Right atrium auricular region (tissue), 2 donors: Measurements from ENCODE around the gene ZNF576. TPM values are rescaled to one million over a fixed set of nuclear protein-coding genes. Genes with fewer than 3 reads are reported as not detected.
A peak's percentile ranks its signal among the peaks of the same experiment; 100 is the strongest.

ENCODE experiments used
- DNase-seq: peaks from one replicate; pipeline ENCODE4 v3.0.0-alpha.2; 2019; ENCODE audit warnings: low spot score
- H3K27ac ChIP-seq, 2 donors: fragments of 200-600 bp; sonication (generic); 1 replicate in 1 of 2; 2 replicates in 1 of 2; pipeline ENCODE4 v1.5.1; 2016 to 2019
- H3K27me3 ChIP-seq, 2 donors: fragments of 200-600 bp; sonication (generic); one replicate each; pipeline versions ENCODE4 v1.5.1 to v1.6.0; 2017 to 2019
- H3K36me3 ChIP-seq: fragments of 200-600 bp; sonication (generic); one replicate; pipeline ENCODE4 v1.5.1; 2016
- H3K4me1 ChIP-seq, 2 donors: fragments of 200-600 bp; sonication (generic); one replicate each; pipeline versions ENCODE4 v1.5.1 to v1.6.0; 2017 to 2019
- H3K4me3 ChIP-seq, 2 donors: fragments of 200-600 bp; sonication (generic); 1 replicate in 1 of 2; 2 replicates in 1 of 2; pipeline ENCODE4 v1.5.1; 2017 to 2019; ENCODE audit warnings: mild to moderate bottlenecking in 1 of 2, moderate library complexity in 1 of 2
- H3K9me3 ChIP-seq, 2 donors: fragments of 200-600 bp; sonication (generic); one replicate each; pipeline ENCODE4 v1.5.1; 2019
- total RNA-seq, 2 donors: library from RNA; depleted of rRNA; stranded (reverse); fragments of >200 nt; gene quantifications; one replicate each; pipeline ENCODE4 v1.1.0, GENCODE V29; 2016
- TF ChIP-seq, protein P1 (sequence below), 2 donors: fragments of 200-600 bp; sonication (generic); IDR thresholded peaks; one replicate each; pipeline ENCODE4 v1.5.1; 2019; ENCODE audit warnings: antibody characterized with exemption in 2 of 2

Gene ZNF576
- total RNA-seq, 2 donors from 2014 or later, result 8.9 to 16.4 TPM

DNA sequence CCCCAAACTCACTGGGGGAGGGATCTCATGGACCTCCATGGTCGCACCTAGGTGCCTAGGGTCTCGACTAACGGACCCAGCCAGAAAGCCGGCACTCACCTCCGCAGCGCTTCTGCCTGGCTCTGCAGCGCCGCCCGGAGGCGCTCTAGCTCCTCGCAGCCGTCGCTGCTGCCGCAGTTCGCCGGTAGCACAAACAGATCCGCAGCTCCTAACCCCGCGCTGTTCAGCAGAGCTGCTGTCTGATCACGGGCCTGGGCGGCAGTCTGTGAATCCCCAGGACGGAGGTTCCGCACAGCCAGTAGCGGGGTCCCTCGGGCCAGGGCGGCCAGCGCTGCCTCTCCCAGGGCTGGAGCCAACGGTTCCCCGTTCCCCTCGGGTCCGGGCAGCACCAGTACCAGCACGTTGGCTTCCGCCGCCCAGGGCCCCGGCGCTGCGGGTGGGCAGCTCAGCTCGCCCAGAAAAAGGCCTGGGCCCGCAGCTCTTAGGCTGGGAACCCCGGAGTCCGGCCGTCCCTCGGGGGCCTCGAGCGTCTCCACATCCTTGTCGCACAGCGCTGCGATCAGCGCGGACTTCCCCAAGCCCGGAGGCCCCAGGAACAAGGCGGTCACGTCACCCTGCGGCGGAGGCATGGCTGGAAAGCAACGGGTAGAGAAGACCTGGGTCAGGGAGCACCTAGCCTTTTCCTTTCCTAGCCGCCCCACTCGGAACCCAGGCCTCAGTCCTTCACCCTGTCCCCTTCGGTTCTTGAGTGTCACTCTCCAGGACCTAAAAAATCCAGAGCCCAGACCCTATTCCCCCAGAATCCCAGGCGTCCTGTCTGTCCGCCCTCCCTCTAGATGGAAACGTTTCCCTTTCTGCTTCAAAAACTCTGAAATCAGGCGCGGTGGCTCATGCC lies 1.4 kb upstream of the ZNF576 start:
- Histone ChIP-seq H3K27ac (peak overlapping the region; percentile 96), H3K4me1 (peaks cover 0 to 41% of the 10 kb centered on the region in 2 donors), H3K36me3 (peaks cover 40% of the 10 kb centered on the region), H3K9me3 (no peaks in the 10 kb centered on the region), H3K4me3 (peak overlapping the region; percentile 67 to 69), H3K27me3 (no peaks in the 10 kb centered on the region)
- DNase-seq, result peak; percentile 71
- TF ChIP-seq, protein P1, sequence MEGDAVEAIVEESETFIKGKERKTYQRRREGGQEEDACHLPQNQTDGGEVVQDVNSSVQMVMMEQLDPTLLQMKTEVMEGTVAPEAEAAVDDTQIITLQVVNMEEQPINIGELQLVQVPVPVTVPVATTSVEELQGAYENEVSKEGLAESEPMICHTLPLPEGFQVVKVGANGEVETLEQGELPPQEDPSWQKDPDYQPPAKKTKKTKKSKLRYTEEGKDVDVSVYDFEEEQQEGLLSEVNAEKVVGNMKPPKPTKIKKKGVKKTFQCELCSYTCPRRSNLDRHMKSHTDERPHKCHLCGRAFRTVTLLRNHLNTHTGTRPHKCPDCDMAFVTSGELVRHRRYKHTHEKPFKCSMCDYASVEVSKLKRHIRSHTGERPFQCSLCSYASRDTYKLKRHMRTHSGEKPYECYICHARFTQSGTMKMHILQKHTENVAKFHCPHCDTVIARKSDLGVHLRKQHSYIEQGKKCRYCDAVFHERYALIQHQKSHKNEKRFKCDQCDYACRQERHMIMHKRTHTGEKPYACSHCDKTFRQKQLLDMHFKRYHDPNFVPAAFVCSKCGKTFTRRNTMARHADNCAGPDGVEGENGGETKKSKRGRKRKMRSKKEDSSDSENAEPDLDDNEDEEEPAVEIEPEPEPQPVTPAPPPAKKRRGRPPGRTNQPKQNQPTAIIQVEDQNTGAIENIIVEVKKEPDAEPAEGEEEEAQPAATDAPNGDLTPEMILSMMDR (IDR thresholded peaks at IDR 0.05), result peak in 1 of 2 donors; percentile 69

DNA sequence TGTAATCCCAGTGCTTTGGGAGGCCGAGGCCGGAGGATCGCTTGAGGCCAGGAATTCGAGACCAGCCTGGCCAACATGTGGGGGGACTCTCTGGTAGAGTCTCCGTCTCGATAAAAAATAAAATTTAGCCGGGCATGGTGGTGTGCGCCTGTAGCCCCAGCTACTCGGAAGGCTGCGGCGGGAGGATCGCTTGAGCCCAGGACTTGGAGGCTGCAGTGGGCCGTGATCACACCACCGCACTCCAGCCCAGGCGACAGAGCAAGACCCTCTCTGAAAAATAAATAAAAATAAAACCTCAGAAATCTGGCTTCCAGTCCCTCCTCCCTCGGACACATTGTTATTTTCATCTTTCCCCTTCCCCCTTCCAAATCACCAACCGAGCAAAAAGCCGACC lies 793 bp upstream of the ZNF576 start:
- Histone ChIP-seq H3K4me1 (peaks cover 0 to 41% of the 10 kb centered on the region in 2 donors), H3K27ac (peak overlapping the region; percentile 96), H3K36me3 (peaks cover 40% of the 10 kb centered on the region), H3K27me3 (no peaks in the 10 kb centered on the region), H3K9me3 (no peaks in the 10 kb centered on the region), H3K4me3 (peak overlapping the region; percentile 67 to 69)
- TF ChIP-seq, protein P1 (IDR thresholded peaks at IDR 0.05), result no peak
- DNase-seq, result no peak

- Histone ChIP-seq H3K9me3 (no peaks in the 10 kb centered on the region), H3K27me3 (no peaks in the 10 kb centered on the region), H3K36me3 (peaks cover 30% of the 10 kb centered on the region), H3K4me3 (peak overlapping the region; percentile 52 to 67), H3K27ac (peak overlapping the region; percentile 96), H3K4me1 (peaks cover 0 to 44% of the 10 kb centered on the region in 2 donors)
- no peak for DNase-seq
- TF ChIP-seq, protein P1 (IDR thresholded peaks at IDR 0.05), result no peak
Measured at GRCh38 chr19:43596842-43597461, 557 bp downstream of the ZNF576 start.

- H3K36me3 ChIP-seq, result peaks cover 21% of the 10 kb centered on the region
- no peaks in the 10 kb centered on the region for H3K9me3 ChIP-seq
- TF ChIP-seq, protein P1 (IDR thresholded peaks at IDR 0.05), result no peak
- H3K4me3 ChIP-seq, result no peak overlapping the region
- peaks cover 0 to 44% of the 10 kb centered on the region in 2 donors for H3K4me1 ChIP-seq
- H3K27me3 ChIP-seq, result no peaks in the 10 kb centered on the region
- no peak overlapping the region for H3K27ac ChIP-seq
- no peak for DNase-seq
Measured at GRCh38 chr19:43597876-43598275, 1.5 kb downstream of the ZNF576 start.

DNA sequence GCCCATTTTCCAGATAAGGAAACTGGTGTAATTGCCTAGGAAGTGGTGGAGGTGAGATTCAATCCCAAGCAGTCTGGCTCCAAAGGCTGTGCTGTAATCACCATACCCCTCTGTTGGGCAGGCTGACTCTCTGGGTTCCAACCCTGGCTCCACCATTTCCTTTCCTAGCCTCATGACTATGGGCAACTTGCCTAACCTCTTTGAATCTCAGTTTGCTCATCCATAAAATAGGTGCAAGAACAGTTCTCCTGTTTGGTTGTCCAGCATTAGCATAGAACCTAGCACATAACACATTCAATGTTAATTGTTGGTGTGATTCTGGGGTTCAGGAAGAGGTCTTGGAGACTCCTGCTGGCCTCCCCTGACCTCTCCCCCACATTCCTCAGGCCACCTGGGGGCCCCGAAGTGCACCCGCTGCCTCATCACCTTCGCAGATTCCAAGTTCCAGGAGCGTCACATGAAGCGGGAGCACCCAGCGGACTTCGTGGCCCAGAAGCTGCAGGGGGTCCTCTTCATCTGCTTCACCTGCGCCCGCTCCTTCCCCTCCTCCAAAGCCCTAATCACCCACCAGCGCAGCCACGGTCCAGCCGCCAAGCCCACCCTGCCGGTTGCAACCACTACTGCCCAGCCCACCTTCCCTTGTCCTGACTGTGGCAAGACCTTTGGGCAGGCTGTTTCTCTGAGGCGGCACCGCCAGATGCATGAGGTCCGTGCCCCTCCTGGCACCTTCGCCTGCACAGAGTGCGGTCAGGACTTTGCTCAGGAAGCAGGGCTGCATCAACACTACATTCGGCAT lies 2.2 kb downstream of the ZNF576 start:
- Histone ChIP-seq H3K27me3 (no peaks in the 10 kb centered on the region), H3K4me3 (no peak overlapping the region), H3K27ac (no peak overlapping the region), H3K9me3 (no peaks in the 10 kb centered on the region), H3K36me3 (peaks cover 17% of the 10 kb centered on the region), H3K4me1 (peaks cover 0 to 36% of the 10 kb centered on the region in 2 donors)
- DNase-seq, result no peak
- TF ChIP-seq, protein P1 (IDR thresholded peaks at IDR 0.05), result no peak
